WI38 (cell line): ENCODE data around the gene SPATA16.

ENCODE experiments used
- H3K4me3 ChIP-seq: 2 replicates; pipeline ENCODE4 v1.5.1; 2011; ENCODE audit warnings: low read depth, mild to moderate bottlenecking, control low read depth, low read length
- TF ChIP-seq, protein P1 (sequence below): IDR thresholded peaks from 2 replicates; pipeline ENCODE4 v1.5.1; 2012; ENCODE audit warnings: low read depth, mild to moderate bottlenecking, control low read depth, low read length

Gene SPATA16

DNA sequence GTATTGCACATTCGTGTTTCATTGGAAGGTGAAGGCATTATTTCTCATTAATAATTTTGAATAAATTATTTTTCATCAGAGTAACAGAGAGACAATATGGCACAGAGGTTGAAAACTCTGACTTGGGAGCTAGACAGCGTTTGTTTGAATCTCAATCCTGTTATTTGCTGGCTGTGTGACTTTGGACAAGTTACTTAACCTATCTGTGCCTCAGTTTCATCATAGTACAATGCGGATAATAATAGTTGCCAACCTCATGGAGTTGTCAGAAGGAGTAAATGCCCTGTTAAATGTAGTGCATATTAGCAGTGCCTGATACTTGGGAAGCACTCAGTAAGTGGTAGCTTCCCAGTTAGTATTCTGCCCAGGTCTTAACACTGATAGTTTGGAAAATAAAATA, 151.7 kb downstream of the SPATA16 start:
- TF ChIP-seq, protein P1, sequence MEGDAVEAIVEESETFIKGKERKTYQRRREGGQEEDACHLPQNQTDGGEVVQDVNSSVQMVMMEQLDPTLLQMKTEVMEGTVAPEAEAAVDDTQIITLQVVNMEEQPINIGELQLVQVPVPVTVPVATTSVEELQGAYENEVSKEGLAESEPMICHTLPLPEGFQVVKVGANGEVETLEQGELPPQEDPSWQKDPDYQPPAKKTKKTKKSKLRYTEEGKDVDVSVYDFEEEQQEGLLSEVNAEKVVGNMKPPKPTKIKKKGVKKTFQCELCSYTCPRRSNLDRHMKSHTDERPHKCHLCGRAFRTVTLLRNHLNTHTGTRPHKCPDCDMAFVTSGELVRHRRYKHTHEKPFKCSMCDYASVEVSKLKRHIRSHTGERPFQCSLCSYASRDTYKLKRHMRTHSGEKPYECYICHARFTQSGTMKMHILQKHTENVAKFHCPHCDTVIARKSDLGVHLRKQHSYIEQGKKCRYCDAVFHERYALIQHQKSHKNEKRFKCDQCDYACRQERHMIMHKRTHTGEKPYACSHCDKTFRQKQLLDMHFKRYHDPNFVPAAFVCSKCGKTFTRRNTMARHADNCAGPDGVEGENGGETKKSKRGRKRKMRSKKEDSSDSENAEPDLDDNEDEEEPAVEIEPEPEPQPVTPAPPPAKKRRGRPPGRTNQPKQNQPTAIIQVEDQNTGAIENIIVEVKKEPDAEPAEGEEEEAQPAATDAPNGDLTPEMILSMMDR, result no peak

GRCh38 chr3:172987273-172987672, 153.8 kb downstream of the SPATA16 start:
- TF ChIP-seq, protein P1, result no peak
- H3K4me3 ChIP-seq, result no peak overlapping the region

More for the DNA sequence above, 151.7 kb downstream of the SPATA16 start:
- H3K4me3 ChIP-seq, result no peak overlapping the region

DNA sequence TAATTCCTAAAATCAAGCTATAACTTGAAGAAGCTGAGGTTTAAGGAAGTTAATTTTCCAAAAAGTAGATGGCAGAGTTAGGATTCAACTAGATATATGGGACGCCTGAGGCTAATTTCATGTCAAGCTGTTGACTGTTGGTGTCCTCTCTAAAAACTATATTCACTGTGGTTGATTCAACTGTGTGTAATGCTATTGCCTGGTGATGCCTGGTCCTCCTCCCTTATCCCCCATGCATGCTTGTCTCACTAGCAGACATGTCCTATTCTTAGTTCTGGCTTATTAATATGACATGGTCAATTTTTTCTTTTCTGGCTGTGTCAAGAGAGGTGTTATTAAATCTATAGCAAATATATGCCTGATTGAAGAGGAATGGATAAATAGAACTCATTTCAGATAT, 156.1 kb downstream of the SPATA16 start:
- no peak overlapping the region for H3K4me3 ChIP-seq
- TF ChIP-seq, protein P1, result no peak

- no peak overlapping the region for H3K4me3 ChIP-seq
- TF ChIP-seq, protein P1, result no peak
These were observed 158.2 kb downstream of the SPATA16 start for GRCh38 chr3:172982736-172983364.

DNA sequence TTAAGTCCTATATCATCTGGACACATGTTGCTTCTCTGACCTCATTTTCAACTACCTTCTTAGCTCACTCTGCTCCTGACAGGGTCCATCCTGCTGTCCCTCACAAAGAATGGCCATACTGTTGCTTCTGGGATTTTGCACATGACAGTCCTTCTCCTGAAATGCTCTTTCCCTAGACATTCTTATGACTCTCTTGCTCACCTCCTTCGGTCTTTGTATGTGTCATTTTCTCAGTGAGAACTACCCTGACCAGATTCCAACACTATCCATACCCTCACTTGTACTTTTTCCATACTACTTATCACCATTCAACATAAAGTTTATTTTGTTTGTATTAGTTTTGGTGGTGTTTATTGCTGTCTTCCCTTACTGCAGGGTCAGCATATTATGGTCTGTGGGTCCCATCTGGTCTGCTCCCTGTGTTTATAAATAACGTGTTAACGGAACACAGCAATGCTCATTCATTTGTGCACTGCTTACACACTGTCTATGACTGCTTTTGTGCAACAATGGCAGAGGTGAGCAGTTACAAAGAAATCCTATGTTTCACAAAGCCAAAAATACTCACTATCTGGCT, 159.5 kb downstream of the SPATA16 start:
- TF ChIP-seq, protein P1, result no peak
- H3K4me3 ChIP-seq, result no peak overlapping the region

GRCh38 chr3:172980849-172981248, 160.2 kb downstream of the SPATA16 start:
- TF ChIP-seq, protein P1, result no peak
- H3K4me3 ChIP-seq, result no peak overlapping the region

- H3K4me3 ChIP-seq, result no peak overlapping the region
- TF ChIP-seq, protein P1, result no peak
These were observed 163.3 kb downstream of the SPATA16 start for GRCh38 chr3:172977696-172978095.
